ENCODE data around the gene NRDE2.

Gene NRDE2

DNA sequence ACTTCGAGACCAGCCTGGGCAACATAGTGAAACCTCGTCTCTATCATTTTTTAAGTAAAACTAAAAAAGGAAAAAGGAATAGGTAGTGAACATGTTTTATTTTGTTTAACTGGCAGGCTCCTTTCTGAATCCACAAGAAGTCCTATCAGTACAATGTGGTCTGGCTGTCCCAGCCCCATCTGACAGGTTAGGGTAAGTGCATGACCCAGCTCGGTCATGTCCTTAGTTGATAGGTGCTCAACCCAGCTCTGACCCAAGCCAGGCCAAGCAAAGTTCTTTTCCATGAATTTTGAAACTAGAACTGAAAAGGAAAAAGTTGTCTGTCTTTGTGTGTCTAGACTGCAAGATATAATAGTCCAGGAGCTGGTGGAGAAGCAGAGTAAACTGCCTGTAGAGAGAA, 4.7 kb upstream of the NRDE2 start:
- TF ChIP-seq YY1 (IDR thresholded peaks at IDR 0.05; ENCODE audit: low read depth) (no peak), TEAD4 (IDR thresholded peaks at IDR 0.05) (no peak), EP300 (IDR thresholded peaks at IDR 0.05; ENCODE audit: borderline replicate concordance) (no peak), NFIC (IDR thresholded peaks at IDR 0.05) (no peak), TAF1 (IDR thresholded peaks at IDR 0.05; ENCODE audit: low read depth) (no peak), TCF12 (IDR thresholded peaks at IDR 0.05; ENCODE audit: low read depth) (no peak), CEBPB (IDR thresholded peaks at IDR 0.05) (no peak), ZBTB7A (IDR thresholded peaks at IDR 0.05; ENCODE audit: low read depth) (no peak), FOXM1 (IDR thresholded peaks at IDR 0.05; ENCODE audit: borderline replicate concordance, low read depth) (no peak), EGR1 (IDR thresholded peaks at IDR 0.05) (no peak), CREB1 (IDR thresholded peaks at IDR 0.05; ENCODE audit: low read depth) (no peak), RAD21 (IDR thresholded peaks at IDR 0.05; ENCODE audit: low read depth) (no peak)
- TF ChIP-seq, protein P1, sequence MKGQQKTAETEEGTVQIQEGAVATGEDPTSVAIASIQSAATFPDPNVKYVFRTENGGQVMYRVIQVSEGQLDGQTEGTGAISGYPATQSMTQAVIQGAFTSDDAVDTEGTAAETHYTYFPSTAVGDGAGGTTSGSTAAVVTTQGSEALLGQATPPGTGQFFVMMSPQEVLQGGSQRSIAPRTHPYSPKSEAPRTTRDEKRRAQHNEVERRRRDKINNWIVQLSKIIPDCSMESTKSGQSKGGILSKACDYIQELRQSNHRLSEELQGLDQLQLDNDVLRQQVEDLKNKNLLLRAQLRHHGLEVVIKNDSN (IDR thresholded peaks at IDR 0.05): no peak
- TF ChIP-seq, protein P2, sequence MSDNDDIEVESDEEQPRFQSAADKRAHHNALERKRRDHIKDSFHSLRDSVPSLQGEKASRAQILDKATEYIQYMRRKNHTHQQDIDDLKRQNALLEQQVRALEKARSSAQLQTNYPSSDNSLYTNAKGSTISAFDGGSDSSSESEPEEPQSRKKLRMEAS (IDR thresholded peaks at IDR 0.05): no peak
- TF ChIP-seq, protein P3, sequence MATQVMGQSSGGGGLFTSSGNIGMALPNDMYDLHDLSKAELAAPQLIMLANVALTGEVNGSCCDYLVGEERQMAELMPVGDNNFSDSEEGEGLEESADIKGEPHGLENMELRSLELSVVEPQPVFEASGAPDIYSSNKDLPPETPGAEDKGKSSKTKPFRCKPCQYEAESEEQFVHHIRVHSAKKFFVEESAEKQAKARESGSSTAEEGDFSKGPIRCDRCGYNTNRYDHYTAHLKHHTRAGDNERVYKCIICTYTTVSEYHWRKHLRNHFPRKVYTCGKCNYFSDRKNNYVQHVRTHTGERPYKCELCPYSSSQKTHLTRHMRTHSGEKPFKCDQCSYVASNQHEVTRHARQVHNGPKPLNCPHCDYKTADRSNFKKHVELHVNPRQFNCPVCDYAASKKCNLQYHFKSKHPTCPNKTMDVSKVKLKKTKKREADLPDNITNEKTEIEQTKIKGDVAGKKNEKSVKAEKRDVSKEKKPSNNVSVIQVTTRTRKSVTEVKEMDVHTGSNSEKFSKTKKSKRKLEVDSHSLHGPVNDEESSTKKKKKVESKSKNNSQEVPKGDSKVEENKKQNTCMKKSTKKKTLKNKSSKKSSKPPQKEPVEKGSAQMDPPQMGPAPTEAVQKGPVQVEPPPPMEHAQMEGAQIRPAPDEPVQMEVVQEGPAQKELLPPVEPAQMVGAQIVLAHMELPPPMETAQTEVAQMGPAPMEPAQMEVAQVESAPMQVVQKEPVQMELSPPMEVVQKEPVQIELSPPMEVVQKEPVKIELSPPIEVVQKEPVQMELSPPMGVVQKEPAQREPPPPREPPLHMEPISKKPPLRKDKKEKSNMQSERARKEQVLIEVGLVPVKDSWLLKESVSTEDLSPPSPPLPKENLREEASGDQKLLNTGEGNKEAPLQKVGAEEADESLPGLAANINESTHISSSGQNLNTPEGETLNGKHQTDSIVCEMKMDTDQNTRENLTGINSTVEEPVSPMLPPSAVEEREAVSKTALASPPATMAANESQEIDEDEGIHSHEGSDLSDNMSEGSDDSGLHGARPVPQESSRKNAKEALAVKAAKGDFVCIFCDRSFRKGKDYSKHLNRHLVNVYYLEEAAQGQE (IDR thresholded peaks at IDR 0.05; ENCODE audit: low read depth): no peak

DNA sequence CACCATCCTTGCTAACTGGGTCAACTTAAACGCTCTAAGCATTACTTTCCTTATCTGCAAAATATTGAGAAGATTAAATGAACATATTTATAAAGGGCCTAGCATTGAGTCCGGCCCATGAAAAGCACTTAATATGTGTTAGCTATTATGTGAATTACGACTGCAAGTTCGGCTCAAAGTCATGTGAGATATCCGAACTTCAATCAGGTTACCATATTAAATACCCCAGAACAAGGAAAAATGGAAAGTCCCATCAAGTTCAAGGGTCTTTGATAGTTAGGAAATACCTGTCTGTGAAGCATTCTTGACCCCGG, 487 bp upstream of the NRDE2 start:
- TF ChIP-seq ZBTB7A (IDR thresholded peaks at IDR 0.05; ENCODE audit: low read depth) (no peak), TAF1 (IDR thresholded peaks at IDR 0.05; ENCODE audit: low read depth) (0 out of 2 replicates have a peak, but pooled peaks have one; percentile 6), FOXM1 (IDR thresholded peaks at IDR 0.05; ENCODE audit: borderline replicate concordance, low read depth) (no peak)
- TF ChIP-seq, protein P2 (IDR thresholded peaks at IDR 0.05): 0 out of 2 replicates have a peak, but pooled peaks have one; percentile 15

DNA sequence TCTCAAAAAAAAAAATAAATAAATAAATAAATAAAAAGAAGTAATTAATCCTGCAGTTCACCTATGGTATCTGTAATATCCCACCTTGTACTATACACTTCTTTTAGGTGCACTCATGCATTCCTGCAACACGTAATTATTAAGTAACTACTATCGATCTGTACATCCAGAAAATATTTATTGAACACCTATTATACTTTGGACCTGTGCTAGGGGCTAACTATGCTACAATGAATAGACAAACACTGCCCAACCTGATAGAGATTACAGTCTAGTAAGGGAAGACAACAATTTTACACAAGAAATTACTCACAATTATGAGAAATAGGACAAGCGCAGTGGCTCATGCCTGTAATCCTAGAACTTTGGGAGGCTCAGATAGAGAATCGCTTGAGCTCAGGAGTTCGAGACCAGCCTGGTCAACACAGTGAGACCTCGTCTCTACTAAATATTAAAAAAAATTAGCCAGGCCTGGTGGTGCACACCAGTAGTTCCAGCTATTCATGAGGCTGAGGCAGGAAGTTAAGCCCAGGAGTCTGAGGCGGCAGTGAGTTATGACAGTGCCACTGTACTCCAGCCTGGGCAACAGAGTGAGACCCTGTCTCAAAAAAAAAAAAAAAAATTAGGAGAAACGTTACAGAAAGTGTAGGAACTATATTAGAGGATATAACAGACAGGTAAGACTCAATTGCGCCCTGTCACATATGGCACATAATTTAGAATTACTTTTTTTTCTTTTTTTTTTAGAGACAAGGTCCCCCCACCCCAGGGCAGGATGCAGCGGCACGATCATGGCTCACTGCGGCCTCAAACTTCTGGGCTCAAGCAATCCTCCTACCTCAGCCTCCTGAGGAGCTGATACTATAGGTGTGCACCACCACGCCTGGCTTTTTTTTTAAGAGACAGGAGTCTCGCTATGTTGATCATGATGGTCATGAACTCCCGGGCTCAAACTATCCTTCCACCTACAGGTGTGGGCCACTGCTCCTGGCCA, 1.2 kb downstream of the NRDE2 start:
- TF ChIP-seq, protein P1 (IDR thresholded peaks at IDR 0.05): no peak
- no peak for TF ChIP-seq TAF1 (IDR thresholded peaks at IDR 0.05; ENCODE audit: low read depth)
- TF ChIP-seq FOXM1 (IDR thresholded peaks at IDR 0.05; ENCODE audit: borderline replicate concordance, low read depth): no peak
- TF ChIP-seq TEAD4 (IDR thresholded peaks at IDR 0.05): no peak
- no peak for TF ChIP-seq YY1 (IDR thresholded peaks at IDR 0.05; ENCODE audit: low read depth)
- TF ChIP-seq, protein P3 (IDR thresholded peaks at IDR 0.05; ENCODE audit: low read depth): no peak
- no peak for TF ChIP-seq CEBPB (IDR thresholded peaks at IDR 0.05)
- TF ChIP-seq CREB1 (IDR thresholded peaks at IDR 0.05; ENCODE audit: low read depth): no peak
- no peak for TF ChIP-seq EGR1 (IDR thresholded peaks at IDR 0.05)
- TF ChIP-seq EP300 (IDR thresholded peaks at IDR 0.05; ENCODE audit: borderline replicate concordance): no peak
- TF ChIP-seq, protein P2 (IDR thresholded peaks at IDR 0.05): no peak
- TF ChIP-seq TCF12 (IDR thresholded peaks at IDR 0.05; ENCODE audit: low read depth): no peak
- no peak for TF ChIP-seq NFIC (IDR thresholded peaks at IDR 0.05)
- TF ChIP-seq ZBTB7A (IDR thresholded peaks at IDR 0.05; ENCODE audit: low read depth): no peak
- no peak for TF ChIP-seq RAD21 (IDR thresholded peaks at IDR 0.05; ENCODE audit: low read depth)

DNA sequence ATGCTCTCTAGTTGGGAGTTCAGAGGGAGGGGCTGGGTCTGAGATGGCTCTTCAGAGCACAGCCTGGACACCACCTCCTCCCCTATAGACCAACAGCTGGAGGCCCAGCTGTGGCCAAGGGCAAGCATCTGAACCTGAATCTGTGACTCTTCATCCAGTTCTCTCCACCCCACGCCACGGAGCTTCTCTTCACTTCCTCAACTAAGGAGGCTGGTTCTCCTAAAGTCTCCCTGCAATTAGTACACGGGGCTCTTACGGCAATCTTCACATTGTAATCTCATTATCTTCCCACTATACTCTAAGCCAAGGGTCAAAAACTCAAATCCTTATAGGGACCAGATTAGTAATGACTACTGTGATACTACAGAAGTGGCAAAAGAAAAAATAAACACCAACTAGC, 9.8 kb downstream of the NRDE2 start:
- TF ChIP-seq, protein P1 (IDR thresholded peaks at IDR 0.05): no peak
- TF ChIP-seq ZBTB7A (IDR thresholded peaks at IDR 0.05; ENCODE audit: low read depth) (no peak), FOXM1 (IDR thresholded peaks at IDR 0.05; ENCODE audit: borderline replicate concordance, low read depth) (no peak), TAF1 (IDR thresholded peaks at IDR 0.05; ENCODE audit: low read depth) (no peak), NFIC (IDR thresholded peaks at IDR 0.05) (no peak), EGR1 (IDR thresholded peaks at IDR 0.05) (no peak), CREB1 (IDR thresholded peaks at IDR 0.05; ENCODE audit: low read depth) (no peak)
